ENCODE measurements around the gene NFIA. TPM values are rescaled to one million over a fixed set of nuclear protein-coding genes. Genes with fewer than 3 reads are reported as not detected.

Gene NFIA
- total and polyA plus RNA-seq, 2 donors (not counting 1 experiment from before 2014, with no cell fraction given), result 0.28 to 0.54 TPM

DNA sequence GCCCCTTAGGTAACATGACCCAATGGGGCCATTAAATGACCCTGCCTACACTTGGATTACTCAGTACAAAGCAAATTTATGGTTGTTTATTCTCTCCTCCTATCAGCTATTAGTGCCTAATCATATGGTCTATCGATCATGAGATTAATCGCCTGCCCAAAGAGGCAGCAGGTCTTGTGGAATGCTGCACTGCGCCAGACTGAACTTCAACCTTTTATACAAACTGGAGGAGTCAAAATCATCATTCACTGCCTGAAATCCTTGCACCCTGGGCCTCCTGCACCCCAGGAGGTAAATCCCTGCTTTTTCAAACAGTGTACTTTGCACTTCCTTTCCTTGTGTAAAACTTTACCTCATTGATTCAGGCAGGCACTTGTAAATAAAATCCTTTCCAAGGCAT is 69.7 kb downstream of the NFIA start:
- no peak for ATAC-seq (ENCODE audit: low read depth)
- Histone ChIP-seq H3K4me1 (ENCODE audit: control insufficient read depth in 2 of 2, insufficient read depth in 2 of 2, low read length in 2 of 2) (no peaks in the 10 kb centered on the region), H3K27me3 (replicated peaks in 1 of 4; ENCODE audit: control extremely low read depth in 1 of 4, control insufficient read depth in 3 of 4, insufficient read depth in 4 of 4, low read length in 3 of 4) (peaks cover 0 to 3% (median 0%) of the 10 kb centered on the region in 4 experiments), H3K27ac (ENCODE audit: low read length in 2 of 2) (no peak overlapping the region), H3K4me2 (replicated peaks; ENCODE audit: low read depth, low read length, poor library complexity, severe bottlenecking) (no peak overlapping the region), H3K79me2 (ENCODE audit: control insufficient read depth, insufficient read depth, low read length) (no peaks in the 10 kb centered on the region), H3K9ac (ENCODE audit: low read length) (no peak overlapping the region), H3K36me3 (replicated peaks in 1 of 2; ENCODE audit: control extremely low read depth in 1 of 2, control insufficient read depth in 1 of 2, extremely low read depth in 1 of 2, insufficient read depth in 2 of 2, low read length in 1 of 2) (no peaks in the 10 kb centered on the region), H4K20me1 (ENCODE audit: control insufficient read depth, insufficient read depth, low read length, poor library complexity, severe bottlenecking) (no peaks in the 10 kb centered on the region), H3K9me3 (ENCODE audit: control extremely low read depth in 1 of 3, control insufficient read depth in 2 of 3, insufficient read depth in 1 of 3, low read length in 2 of 3) (no peaks in the 10 kb centered on the region), H3K4me3 (ENCODE audit: control extremely low read depth in 1 of 5, extremely low read depth in 1 of 5, insufficient read depth in 1 of 5, low read depth in 2 of 5, low read length in 4 of 5) (no peak overlapping the region), H2AFZ (ENCODE audit: insufficient read depth, low read depth, low read length, poor library complexity, severe bottlenecking) (no peak overlapping the region)
- no peak for TF ChIP-seq EZH2 (IDR thresholded peaks at IDR 0.05; ENCODE audit: borderline replicate concordance, insufficient read depth, low read depth, low read length, poor library complexity, severe bottlenecking)
- TF ChIP-seq, protein P1, sequence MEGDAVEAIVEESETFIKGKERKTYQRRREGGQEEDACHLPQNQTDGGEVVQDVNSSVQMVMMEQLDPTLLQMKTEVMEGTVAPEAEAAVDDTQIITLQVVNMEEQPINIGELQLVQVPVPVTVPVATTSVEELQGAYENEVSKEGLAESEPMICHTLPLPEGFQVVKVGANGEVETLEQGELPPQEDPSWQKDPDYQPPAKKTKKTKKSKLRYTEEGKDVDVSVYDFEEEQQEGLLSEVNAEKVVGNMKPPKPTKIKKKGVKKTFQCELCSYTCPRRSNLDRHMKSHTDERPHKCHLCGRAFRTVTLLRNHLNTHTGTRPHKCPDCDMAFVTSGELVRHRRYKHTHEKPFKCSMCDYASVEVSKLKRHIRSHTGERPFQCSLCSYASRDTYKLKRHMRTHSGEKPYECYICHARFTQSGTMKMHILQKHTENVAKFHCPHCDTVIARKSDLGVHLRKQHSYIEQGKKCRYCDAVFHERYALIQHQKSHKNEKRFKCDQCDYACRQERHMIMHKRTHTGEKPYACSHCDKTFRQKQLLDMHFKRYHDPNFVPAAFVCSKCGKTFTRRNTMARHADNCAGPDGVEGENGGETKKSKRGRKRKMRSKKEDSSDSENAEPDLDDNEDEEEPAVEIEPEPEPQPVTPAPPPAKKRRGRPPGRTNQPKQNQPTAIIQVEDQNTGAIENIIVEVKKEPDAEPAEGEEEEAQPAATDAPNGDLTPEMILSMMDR (IDR thresholded peaks at IDR 0.05), result no peak
- CTCF ChIA-PET, result no interaction called here
- Mint-ChIP-seq H3K27ac (no peak overlapping the region), H3K4me3 (no peak overlapping the region), H3K27me3 (peaks cover 6% of the 10 kb centered on the region), H3K9me3 (ENCODE audit: insufficient read depth) (no peaks in the 10 kb centered on the region), H3K4me1 (no peaks in the 10 kb centered on the region)
- DNase-seq, result no peak
- intact Hi-C loops (cut with micrococcal nuclease), result no loop called here
- POLR2A ChIA-PET, result no interaction called here
- 100% methylated on average over 1 of the region's 3 CpGs for WGBS (ENCODE audit: insufficient coverage)

DNA sequence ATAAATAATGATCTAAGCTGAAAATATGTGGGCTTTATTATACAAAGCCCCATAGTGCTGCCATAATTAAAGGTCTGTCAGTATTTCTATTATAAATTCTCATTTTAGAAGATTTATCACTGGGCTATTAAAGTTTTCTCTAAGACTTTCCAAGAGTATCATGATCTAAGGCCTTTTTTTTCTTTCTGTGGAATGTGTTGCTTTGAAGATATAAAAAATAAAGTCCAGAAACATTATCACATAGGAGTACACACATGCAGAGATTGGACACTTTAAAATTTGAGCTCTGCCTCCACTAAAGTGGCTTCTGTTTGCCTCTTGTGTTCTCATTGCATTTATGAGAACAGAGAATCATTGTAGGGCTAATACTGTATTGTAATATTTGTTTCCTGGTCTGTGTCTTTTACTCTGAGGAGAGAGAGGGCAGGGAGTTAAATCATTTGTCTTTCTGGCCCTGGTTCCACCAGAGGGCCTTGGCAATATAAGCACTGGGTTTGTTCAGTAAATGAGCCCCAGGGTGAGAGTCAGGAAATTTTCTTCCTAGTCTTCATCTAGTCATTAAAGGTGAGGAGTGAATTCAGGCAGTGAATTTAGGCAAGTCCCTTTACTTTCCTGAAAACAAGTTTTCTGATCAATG is 70.2 kb downstream of the NFIA start:
- H3K9ac ChIP-seq (ENCODE audit: low read length), result no peak overlapping the region

More for the DNA sequence above, 70.2 kb downstream of the NFIA start:
- no peaks in the 10 kb centered on the region for H3K4me1 Mint-ChIP-seq
- intact Hi-C loops (cut with micrococcal nuclease), result no loop called here
- ATAC-seq (ENCODE audit: low read depth) (no peak), DNase-seq (no peak)
- no peaks in the 10 kb centered on the region for H3K9me3 Mint-ChIP-seq (ENCODE audit: insufficient read depth)
- Histone ChIP-seq H3K4me3 (ENCODE audit: control extremely low read depth in 1 of 5, extremely low read depth in 1 of 5, insufficient read depth in 1 of 5, low read depth in 2 of 5, low read length in 4 of 5) (no peak overlapping the region), H3K9me3 (ENCODE audit: control extremely low read depth in 1 of 3, control insufficient read depth in 2 of 3, insufficient read depth in 1 of 3, low read length in 2 of 3) (no peaks in the 10 kb centered on the region), H3K4me1 (ENCODE audit: control insufficient read depth in 2 of 2, insufficient read depth in 2 of 2, low read length in 2 of 2) (no peaks in the 10 kb centered on the region), H3K27me3 (replicated peaks in 1 of 4; ENCODE audit: control extremely low read depth in 1 of 4, control insufficient read depth in 3 of 4, insufficient read depth in 4 of 4, low read length in 3 of 4) (peaks cover 0 to 1% (median 0%) of the 10 kb centered on the region in 4 experiments), H3K27ac (ENCODE audit: low read length in 2 of 2) (no peak overlapping the region), H2AFZ (ENCODE audit: insufficient read depth, low read depth, low read length, poor library complexity, severe bottlenecking) (no peak overlapping the region), H3K79me2 (ENCODE audit: control insufficient read depth, insufficient read depth, low read length) (no peaks in the 10 kb centered on the region), H3K4me2 (replicated peaks; ENCODE audit: low read depth, low read length, poor library complexity, severe bottlenecking) (no peak overlapping the region), H3K36me3 (replicated peaks in 1 of 2; ENCODE audit: control extremely low read depth in 1 of 2, control insufficient read depth in 1 of 2, extremely low read depth in 1 of 2, insufficient read depth in 2 of 2, low read length in 1 of 2) (no peaks in the 10 kb centered on the region), H4K20me1 (ENCODE audit: control insufficient read depth, insufficient read depth, low read length, poor library complexity, severe bottlenecking) (no peaks in the 10 kb centered on the region)
- H3K27ac Mint-ChIP-seq, result no peak overlapping the region
- H3K4me3 Mint-ChIP-seq, result no peak overlapping the region
- CTCF ChIA-PET, result no interaction called here
- POLR2A ChIA-PET, result no interaction called here
- TF ChIP-seq, protein P1 (IDR thresholded peaks at IDR 0.05), result no peak
- TF ChIP-seq EZH2 (IDR thresholded peaks at IDR 0.05; ENCODE audit: borderline replicate concordance, insufficient read depth, low read depth, low read length, poor library complexity, severe bottlenecking), result no peak
- peaks cover 6% of the 10 kb centered on the region for H3K27me3 Mint-ChIP-seq

All from B cell (primary cell).